Dermis blood vessel endothelial cell (primary cell): ENCODE data around the gene EMP2. TPM values are rescaled to one million over a fixed set of nuclear protein-coding genes. Genes with fewer than 3 reads are reported as not detected.
"Not testable (repeated sequence)": the region's sequence is repeated elsewhere in the genome, so short reads cannot be mapped to it uniquely, and the experiment has no call there.

Source experiments
- DNase-seq: peaks from one replicate; pipeline ENCODE4 v3.0.0; 2010
- total RNA-seq: library from RNA; depleted of rRNA; stranded (reverse); fragments of >200 nt; gene quantifications from 2 replicates; pipeline ENCODE4 v1.2.3, GENCODE V29; 2014

EMP2 gene
- total RNA-seq, 1 donor from 2014 or later, result 43.7 TPM

- no peak for DNase-seq
Measured at GRCh38 chr16:10519929-10520868, 60.2 kb downstream of the EMP2 start.

GRCh38 chr16:10519297-10519696 lies 61.1 kb downstream of the EMP2 start:
- DNase-seq, result no peak

- DNase-seq, result no peak
Measured at GRCh38 chr16:10518479-10519041, 61.8 kb downstream of the EMP2 start.

- no peak for DNase-seq
Measured at GRCh38 chr16:10517868-10518267, 62.5 kb downstream of the EMP2 start.

- DNase-seq, result peak; percentile 73
Measured at GRCh38 chr16:10514369-10515055, 65.9 kb downstream of the EMP2 start.

- no peak for DNase-seq
Measured at GRCh38 chr16:10511829-10512228, 68.6 kb downstream of the EMP2 start.

GRCh38 chr16:10510279-10510678 lies 70.1 kb downstream of the EMP2 start:
- no peak for DNase-seq

- peak; percentile 90 for DNase-seq
Measured at GRCh38 chr16:10509534-10510025, 70.8 kb downstream of the EMP2 start.

GRCh38 chr16:10505286-10505685 lies 75.1 kb downstream of the EMP2 start:
- DNase-seq, result not testable (repeated sequence)

- DNase-seq, result peak; percentile 19
Measured at GRCh38 chr16:10504404-10504885, 76.0 kb downstream of the EMP2 start.

GRCh38 chr16:10502776-10503175 lies 77.6 kb downstream of the EMP2 start:
- no peak for DNase-seq

- DNase-seq, result no peak
Measured at GRCh38 chr16:10501016-10501607, 79.3 kb downstream of the EMP2 start.

- no peak for DNase-seq
Measured at GRCh38 chr16:10500582-10500981, 79.8 kb downstream of the EMP2 start.

GRCh38 chr16:10497132-10498101 lies 83.0 kb downstream of the EMP2 start:
- DNase-seq, result no peak

- DNase-seq, result no peak
Measured at GRCh38 chr16:10495031-10495345, 85.4 kb downstream of the EMP2 start.

- no peak for DNase-seq
Measured at GRCh38 chr16:10494343-10495030, 85.9 kb downstream of the EMP2 start.

GRCh38 chr16:10493276-10493675 lies 87.1 kb downstream of the EMP2 start:
- DNase-seq, result no peak

GRCh38 chr16:10490141-10490540 lies 90.3 kb downstream of the EMP2 start:
- no peak for DNase-seq

GRCh38 chr16:10485698-10486382 lies 94.6 kb downstream of the EMP2 start:
- no peak for DNase-seq

- DNase-seq, result no peak
Measured at GRCh38 chr16:10485159-10485558, 95.2 kb downstream of the EMP2 start.
